K562 (cell line): ENCODE results near the gene GFOD2. TPM values are rescaled to one million over a fixed set of nuclear protein-coding genes. Genes with fewer than 3 reads are reported as not detected.
A peak's percentile ranks its signal among the peaks of the same experiment; 100 is the strongest.

Experiments
- CREB1 ChIP-seq, 2 experiments: sonication (generic) in 1 of 2; formaldehyde crosslinking in 1 of 2; IDR thresholded peaks; 2 replicates each; pipeline versions ENCODE4 v1.6.1 to v1.8.0; 2012 to 2022; ENCODE audit warnings: inconsistent platforms in 1 of 2, mild to moderate bottlenecking in 1 of 2, missing genetic modification reagents in 1 of 2, moderate library complexity in 1 of 2
- CXXC5 ChIP-seq: fragments of 250-450 bp; sonication (Bioruptor Pico); IDR thresholded peaks from 2 replicates; pipeline ENCODE4 v1.8.0; 2022; ENCODE audit warnings: inconsistent platforms, mild to moderate bottlenecking, moderate library complexity
- ESRRB ChIP-seq: fragments of 250-450 bp; sonication (Bioruptor Pico); IDR thresholded peaks from 2 replicates; pipeline ENCODE4 v1.5.0; 2020; ENCODE audit warnings: mild to moderate bottlenecking, moderate library complexity, borderline replicate concordance
- GATA2 ChIP-seq: sonication (generic); formaldehyde crosslinking; IDR thresholded peaks from 2 replicates; pipeline ENCODE4 v1.4.0; 2020; ENCODE audit warnings: mild to moderate bottlenecking, missing genetic modification reagents
- SMAD4 ChIP-seq: fragments of 250-450 bp; sonication (Bioruptor Pico); conservative IDR thresholded peaks from 2 replicates; pipeline ENCODE4 v1.8.0; 2021; ENCODE audit warnings: inconsistent platforms, mild to moderate bottlenecking, moderate library complexity
- SPI1 ChIP-seq: IDR thresholded peaks from 2 replicates; pipeline ENCODE4 v1.6.1; 2011; ENCODE audit warnings: low read depth, low read length, control low read depth, borderline replicate concordance
- SRSF3 ChIP-seq: fragments of 200-400 bp; formaldehyde crosslinking; IDR thresholded peaks from 2 replicates; pipeline ENCODE4 v1.6.1; 2016; ENCODE audit warnings: mild to moderate bottlenecking, low read length, moderate library complexity; ENCODE audit not compliant: insufficient read depth
- TGIF2 ChIP-seq: sonication (generic); formaldehyde crosslinking; IDR thresholded peaks from 2 replicates; pipeline ENCODE4 v1.8.1; 2022; ENCODE audit warnings: mild to moderate bottlenecking, missing genetic modification reagents, moderate library complexity
- TOE1 ChIP-seq, 2 experiments: fragments of 450-650 bp in 1 of 2; sonication (generic) in 1 of 2; formaldehyde crosslinking in 1 of 2; IDR thresholded peaks; 2 replicates each; pipeline versions ENCODE4 v1.7.1 to v1.8.0; 2016 to 2022; ENCODE audit warnings: borderline replicate concordance in 2 of 2, mild to moderate bottlenecking in 2 of 2, antibody characterized with exemption in 1 of 2, inconsistent platforms in 1 of 2, low read depth in 1 of 2, missing genetic modification reagents in 1 of 2, moderate library complexity in 1 of 2
- ZKSCAN3 ChIP-seq: fragments of 250-450 bp; sonication (Bioruptor Pico); IDR thresholded peaks from 2 replicates; pipeline ENCODE4 v1.4.0; 2020
- ZNF239 ChIP-seq: fragments of 250-450 bp; sonication (Bioruptor Pico); IDR thresholded peaks from 2 replicates; pipeline ENCODE4 v1.4.0; 2020; ENCODE audit warnings: mild to moderate bottlenecking
- ZNF282 ChIP-seq: sonication (generic); formaldehyde crosslinking; IDR thresholded peaks from 2 replicates; pipeline ENCODE4 v1.8.1; 2023; ENCODE audit warnings: missing genetic modification reagents
- ZNF668 ChIP-seq: fragments of 250-450 bp; sonication (Bioruptor Pico); IDR thresholded peaks from 2 replicates; pipeline ENCODE4 v1.8.0; 2022; ENCODE audit warnings: mild to moderate bottlenecking, inconsistent platforms
- ZNF830 ChIP-seq: fragments of 250-450 bp; sonication (Bioruptor Pico); IDR thresholded peaks from 2 replicates; pipeline ENCODE4 v1.5.0; 2021; ENCODE audit warnings: mild to moderate bottlenecking
- polyA plus RNA-seq, 8 experiments: library from polyadenylated mRNA; depleted of rRNA in 4 of 8; stranded (reverse) in 5 of 8; unstranded in 3 of 8; fragments of >200 nt; fragmentation: Nextera tagmentation in 2 of 8; fragmentation: Illumina TruSeq in 1 of 8; extraction: Ambion mirVana in 2 of 8; extraction: Trizol in 1 of 8; gene quantifications; 2 replicates each; pipeline versions ENCODE4 v1.2.1 to v1.2.3, GENCODE V29; 2011 to 2014; ENCODE audit warnings: inconsistent platforms in 1 of 8, missing spikeins in 1 of 8
- total RNA-seq, 7 experiments: library from RNA; depleted of rRNA in 6 of 7; stranded (reverse); fragments of >200 nt in 6 of 7; fragmentation: Illumina TruSeq in 2 of 7; extraction: Trizol in 2 of 7; gene quantifications; 2 replicates each; pipeline versions ENCODE4 v1.2.1 to v1.2.3, GENCODE V29; 2011 to 2021; ENCODE audit warnings: low replicate concordance in 1 of 7
- TF ChIP-seq, protein P1 (sequence below): fragments of 450-650 bp; IDR thresholded peaks from 2 replicates; pipeline ENCODE4 v1.6.1; 2017; ENCODE audit warnings: antibody characterized with exemption, mild to moderate bottlenecking

GFOD2 gene
- total and polyA plus RNA-seq, 9 of the 15 experiments (the other 6 are each of a cell fraction or from before 2014, with no cell fraction given): 1.9 to 15.8 (median 11.1) TPM

- TF ChIP-seq TOE1 (IDR thresholded peaks at IDR 0.05; ENCODE audit: borderline replicate concordance) (peak; percentile 60; the same call in 1 of the 2 replicates), TOE1 (CRISPR knock-in tag; IDR thresholded peaks at IDR 0.05; ENCODE audit: borderline replicate concordance, low read depth) (no peak), ZKSCAN3 (CRISPR knock-in tag) (no peak), ZNF282 (no peak), ZNF668 (CRISPR knock-in tag) (no peak), CREB1 (IDR thresholded peaks at IDR 0.05) (peak; percentile 97), CREB1 (CRISPR knock-in tag; IDR thresholded peaks at IDR 0.05) (peak; percentile 97), ZNF830 (no peak), SPI1 (no peak), GATA2 (CRISPR knock-in tag) (no peak), SMAD4 (peak; percentile 69), CXXC5 (peak; percentile 92), ESRRB (CRISPR knock-in tag) (no peak), TGIF2 (CRISPR knock-in tag) (no peak), ZNF239 (no peak), SRSF3 (no peak)
- TF ChIP-seq, protein P1, sequence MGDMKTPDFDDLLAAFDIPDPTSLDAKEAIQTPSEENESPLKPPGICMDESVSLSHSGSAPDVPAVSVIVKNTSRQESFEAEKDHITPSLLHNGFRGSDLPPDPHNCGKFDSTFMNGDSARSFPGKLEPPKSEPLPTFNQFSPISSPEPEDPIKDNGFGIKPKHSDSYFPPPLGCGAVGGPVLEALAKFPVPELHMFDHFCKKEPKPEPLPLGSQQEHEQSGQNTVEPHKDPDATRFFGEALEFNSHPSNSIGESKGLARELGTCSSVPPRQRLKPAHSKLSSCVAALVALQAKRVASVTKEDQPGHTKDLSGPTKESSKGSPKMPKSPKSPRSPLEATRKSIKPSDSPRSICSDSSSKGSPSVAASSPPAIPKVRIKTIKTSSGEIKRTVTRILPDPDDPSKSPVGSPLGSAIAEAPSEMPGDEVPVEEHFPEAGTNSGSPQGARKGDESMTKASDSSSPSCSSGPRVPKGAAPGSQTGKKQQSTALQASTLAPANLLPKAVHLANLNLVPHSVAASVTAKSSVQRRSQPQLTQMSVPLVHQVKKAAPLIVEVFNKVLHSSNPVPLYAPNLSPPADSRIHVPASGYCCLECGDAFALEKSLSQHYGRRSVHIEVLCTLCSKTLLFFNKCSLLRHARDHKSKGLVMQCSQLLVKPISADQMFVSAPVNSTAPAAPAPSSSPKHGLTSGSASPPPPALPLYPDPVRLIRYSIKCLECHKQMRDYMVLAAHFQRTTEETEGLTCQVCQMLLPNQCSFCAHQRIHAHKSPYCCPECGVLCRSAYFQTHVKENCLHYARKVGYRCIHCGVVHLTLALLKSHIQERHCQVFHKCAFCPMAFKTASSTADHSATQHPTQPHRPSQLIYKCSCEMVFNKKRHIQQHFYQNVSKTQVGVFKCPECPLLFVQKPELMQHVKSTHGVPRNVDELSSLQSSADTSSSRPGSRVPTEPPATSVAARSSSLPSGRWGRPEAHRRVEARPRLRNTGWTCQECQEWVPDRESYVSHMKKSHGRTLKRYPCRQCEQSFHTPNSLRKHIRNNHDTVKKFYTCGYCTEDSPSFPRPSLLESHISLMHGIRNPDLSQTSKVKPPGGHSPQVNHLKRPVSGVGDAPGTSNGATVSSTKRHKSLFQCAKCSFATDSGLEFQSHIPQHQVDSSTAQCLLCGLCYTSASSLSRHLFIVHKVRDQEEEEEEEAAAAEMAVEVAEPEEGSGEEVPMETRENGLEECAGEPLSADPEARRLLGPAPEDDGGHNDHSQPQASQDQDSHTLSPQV: no peak
Observed at GRCh38 chr16:67660564-67661028, 58.5 kb downstream of the GFOD2 start, which contains the start of gene PARD6A (continued).
